MCF 10A (cell line): ENCODE measurements around the gene REV3L. TPM values are rescaled to one million over a fixed set of nuclear protein-coding genes. Genes with fewer than 3 reads are reported as not detected.

Experiments used
- BruUV-seq: library from RNA; stranded (reverse); fragments of 400-500 nt; replicated peaks from 2 replicates; lab custom pipeline; 2021; lab: Mats Ljungman, UMichigan
- CTCF ChIA-PET: fragments of 300-600 bp; sonication (Branson Sonifier 250); formaldehyde crosslinking; extraction: SDS; loops from one replicate; lab custom pipeline; 2021; ENCODE audit warnings: antibody characterized with exemption, inconsistent platforms; lab: Yijun Ruan, JAX
- POLR2A ChIA-PET: fragments of 300-600, 350-650 bp; sonication (Branson Sonifier 250); formaldehyde crosslinking; extraction: SDS; loops from one replicate; lab custom pipeline; 2020; ENCODE audit warnings: antibody characterized with exemption, inconsistent platforms; lab: Yijun Ruan, JAX
- DNase-seq: peaks from one replicate; pipeline ENCODE4 v3.0.0-alpha.2; 2018; ENCODE audit not compliant: unreplicated experiment
- H3K27ac Mint-ChIP-seq: one replicate; pipeline ENCODE4 v1.8.0; 2022; ENCODE audit warnings: mild to moderate bottlenecking, low read depth, mixed read lengths; ENCODE audit not compliant: unreplicated experiment
- H3K27me3 Mint-ChIP-seq: one replicate; pipeline ENCODE4 v1.8.0; 2022; ENCODE audit warnings: mixed read lengths; ENCODE audit not compliant: insufficient read depth, unreplicated experiment
- H3K36me3 Mint-ChIP-seq: one replicate; pipeline ENCODE4 v1.8.0; 2022; ENCODE audit warnings: mild to moderate bottlenecking, moderate library complexity, mixed read lengths; ENCODE audit not compliant: insufficient read depth, unreplicated experiment
- H3K4me1 Mint-ChIP-seq: one replicate; pipeline ENCODE4 v1.8.0; 2022; ENCODE audit warnings: mixed read lengths; ENCODE audit not compliant: insufficient read depth, unreplicated experiment
- H3K4me3 Mint-ChIP-seq: one replicate; pipeline ENCODE4 v1.8.0; 2022; ENCODE audit warnings: mild to moderate bottlenecking, moderate library complexity, mixed read lengths; ENCODE audit not compliant: unreplicated experiment
- H3K9me3 Mint-ChIP-seq: one replicate; pipeline ENCODE4 v1.8.0; 2022; ENCODE audit warnings: mixed read lengths; ENCODE audit not compliant: unreplicated experiment
- CTCF ChIP-seq: fragments of 200-600 bp; IDR thresholded peaks from one replicate; pipeline ENCODE4 v1.8.0; 2022; ENCODE audit warnings: antibody characterized with exemption, mild to moderate bottlenecking; ENCODE audit not compliant: unreplicated experiment
- intact Hi-C: fragments of 100-400 bp; cut with micrococcal nuclease; formaldehyde crosslinking; loops from 2 replicates; pipeline ENCODE4 v1.14.1; 2022
- total RNA-seq: library from RNA; stranded (reverse); gene quantifications from 2 replicates; pipeline ENCODE4 v1.2.3, GENCODE V29; 2022

The REV3L gene
- total RNA-seq, 1 experiment from 2014 or later, result 31.2 TPM

- no peak for TF ChIP-seq CTCF
- Mint-ChIP-seq H3K36me3 (peaks cover 28% of the 10 kb centered on the region), H3K27ac (no peak overlapping the region), H3K27me3 (no peaks in the 10 kb centered on the region), H3K4me3 (no peak overlapping the region), H3K9me3 (no peaks in the 10 kb centered on the region), H3K4me1 (no peaks in the 10 kb centered on the region)
- BruUV-seq, result no TSS peak
- POLR2A ChIA-PET, result no interaction called here
- DNase-seq, result no peak
- CTCF ChIA-PET, result interaction anchor here (0.5 to 1.3 kb wide), 5 partner anchors 10 to 676 kb away, joined by 3 to 4 read pairs (median 3); no protein-coding TSS in a partner anchor
- intact Hi-C loops, result no loop called here
Observed at GRCh38 chr6:111367393-111368088, 115.5 kb downstream of the REV3L start.

DNA sequence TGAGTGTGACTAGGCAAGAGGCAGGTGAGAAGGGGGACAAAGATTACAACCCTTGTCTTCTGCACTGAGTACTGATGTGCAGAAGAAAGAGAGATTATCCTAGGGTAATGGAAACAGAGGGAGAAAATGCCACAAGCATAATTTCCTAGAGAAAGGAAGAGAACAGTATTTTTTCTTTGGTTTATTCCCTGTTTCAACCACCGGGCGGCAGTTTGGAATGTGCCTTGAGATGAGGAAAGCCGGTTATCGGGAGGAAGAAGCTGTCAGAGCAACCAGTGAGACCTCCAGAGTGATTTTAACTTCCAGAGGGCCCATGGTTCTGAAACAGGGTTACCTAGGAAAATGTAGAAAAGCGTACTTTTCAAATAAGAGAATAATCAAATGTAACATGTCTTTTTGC, 121.4 kb downstream of the REV3L start:
- Mint-ChIP-seq H3K4me3 (no peak overlapping the region), H3K27me3 (no peaks in the 10 kb centered on the region), H3K36me3 (peaks cover 14% of the 10 kb centered on the region), H3K27ac (no peak overlapping the region), H3K9me3 (no peaks in the 10 kb centered on the region), H3K4me1 (no peaks in the 10 kb centered on the region)
- peak; percentile 56 for DNase-seq
- TF ChIP-seq CTCF, result peak; percentile 53
- ChIA-PET POLR2A (interaction anchor here (2.5 kb wide), 1 partner anchor 117 kb away, joined by 13 read pairs; no protein-coding TSS in a partner anchor), CTCF (interaction anchor here (0.6 to 2.5 kb wide), 4 partner anchors 19 to 229 kb away, joined by 3 to 13 read pairs (median 3); no protein-coding TSS in a partner anchor)
- BruUV-seq, result no TSS peak
- intact Hi-C loops, result loop anchor here (1.0 to 5.0 kb wide), 3 partner anchors 117 to 681 kb away; no protein-coding TSS in a partner anchor

DNA sequence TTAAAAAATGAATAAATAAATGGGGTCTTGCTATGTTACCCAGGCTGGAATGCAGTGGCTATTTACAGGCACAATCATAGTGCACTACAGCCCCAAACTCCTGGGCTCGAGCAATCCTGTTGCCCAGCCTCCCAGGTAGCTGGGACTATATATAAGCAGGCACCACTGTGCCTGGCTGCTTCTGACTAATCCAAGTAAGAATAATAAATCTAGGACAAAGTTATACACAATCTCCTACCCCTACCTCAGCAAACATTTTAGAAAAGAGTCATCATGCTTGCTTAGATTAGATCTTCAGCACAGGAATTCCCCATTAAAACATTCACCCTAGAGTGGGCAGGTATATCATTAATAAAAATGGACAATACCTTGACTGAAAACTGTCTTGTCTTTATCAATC, 124.6 kb downstream of the REV3L start:
- TF ChIP-seq CTCF, result no peak
- CTCF ChIA-PET, result interaction anchor here (0.5 to 1.0 kb wide), 3 partner anchors 100 to 351 kb away, joined by 3 read pairs; a partner anchor contains a TSS
- H3K27ac Mint-ChIP-seq, result no peak overlapping the region
- no peaks in the 10 kb centered on the region for H3K9me3 Mint-ChIP-seq
- no peak for DNase-seq
- H3K4me1 Mint-ChIP-seq, result no peaks in the 10 kb centered on the region
- intact Hi-C loops, result no loop called here
- no peaks in the 10 kb centered on the region for H3K27me3 Mint-ChIP-seq
- POLR2A ChIA-PET, result interaction anchor here (1.4 kb wide), 1 partner anchor 99 kb away, joined by 4 read pairs; a partner anchor contains a TSS
- H3K4me3 Mint-ChIP-seq, result no peak overlapping the region
- no TSS peak for BruUV-seq
- peaks cover 34% of the 10 kb centered on the region for H3K36me3 Mint-ChIP-seq

DNA sequence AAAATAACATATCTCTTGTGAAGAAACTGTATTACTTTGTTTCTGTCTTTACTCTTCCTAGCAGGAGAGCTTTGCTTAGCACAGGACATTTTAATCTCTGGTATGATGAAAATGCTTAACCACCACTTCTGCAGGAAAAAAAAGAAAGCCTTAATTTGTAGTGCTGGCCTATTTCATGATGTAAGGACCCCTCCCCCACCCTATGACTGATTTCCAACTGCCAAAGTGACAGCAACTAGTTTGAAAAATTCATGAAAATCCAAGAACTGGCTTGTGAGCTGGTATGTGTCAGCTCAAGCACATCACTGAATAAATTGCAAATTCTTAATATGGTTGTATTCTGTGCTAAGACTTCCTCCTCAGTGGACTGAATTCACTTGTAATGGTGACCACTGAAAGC, 125.3 kb downstream of the REV3L start:
- BruUV-seq, result no TSS peak
- Mint-ChIP-seq H3K4me1 (no peaks in the 10 kb centered on the region), H3K9me3 (no peaks in the 10 kb centered on the region), H3K4me3 (no peak overlapping the region), H3K27ac (no peak overlapping the region), H3K36me3 (peaks cover 29% of the 10 kb centered on the region), H3K27me3 (no peaks in the 10 kb centered on the region)
- TF ChIP-seq CTCF, result no peak
- POLR2A ChIA-PET, result interaction anchor here (0.6 to 1.1 kb wide), 2 partner anchors 132 to 184 kb away, joined by 3 read pairs; no protein-coding TSS in a partner anchor
- intact Hi-C loops, result no loop called here
- no peak for DNase-seq
- CTCF ChIA-PET, result interaction anchor here (0.6 to 0.7 kb wide), 2 partner anchors 9 to 103 kb away, joined by 3 read pairs; no protein-coding TSS in a partner anchor
